ENCODE data around the gene NELL1.

The NELL1 gene

GRCh38 chr11:20782775-20783174 is 113.4 kb downstream of the NELL1 start:
- no peak for DNase-seq (ENCODE audit: insufficient read length, low spot score)
- FAIRE-seq = no peak
- TF ChIP-seq SPI1 (IDR thresholded peaks at IDR 0.05; ENCODE audit: low read depth, low read length) (no peak), POLR2A (IDR thresholded peaks at IDR 0.05; ENCODE audit: low read depth, low read length) (no peak), PAX5 (IDR thresholded peaks at IDR 0.05; ENCODE audit: insufficient read depth, low read length, severe bottlenecking) (no peak), POLR2AphosphoS5 (IDR thresholded peaks at IDR 0.05; ENCODE audit: low read depth, low read length) (no peak), POU2F2 (IDR thresholded peaks at IDR 0.05; ENCODE audit: low read depth, low read length) (no peak), TAF1 (IDR thresholded peaks at IDR 0.05; ENCODE audit: low read depth, low read length) (no peak)

- TF ChIP-seq POLR2AphosphoS5 (IDR thresholded peaks at IDR 0.05; ENCODE audit: low read depth, low read length) (no peak), PAX5 (IDR thresholded peaks at IDR 0.05; ENCODE audit: insufficient read depth, low read length, severe bottlenecking) (no peak), POLR2A (IDR thresholded peaks at IDR 0.05; ENCODE audit: low read depth, low read length) (no peak)
- no peak for DNase-seq (ENCODE audit: insufficient read length, low spot score)
- no peak for FAIRE-seq
Observed at GRCh38 chr11:20783220-20783619, 113.8 kb downstream of the NELL1 start.

- FAIRE-seq = no peak
- no peak for DNase-seq (ENCODE audit: insufficient read length, low spot score)
- no peak for TF ChIP-seq TAF1 (IDR thresholded peaks at IDR 0.05; ENCODE audit: low read depth, low read length)
- TF ChIP-seq SPI1 (IDR thresholded peaks at IDR 0.05; ENCODE audit: low read depth, low read length) = no peak
- no peak for TF ChIP-seq PAX5 (IDR thresholded peaks at IDR 0.05; ENCODE audit: insufficient read depth, low read length, severe bottlenecking)
- TF ChIP-seq POLR2AphosphoS5 (IDR thresholded peaks at IDR 0.05; ENCODE audit: low read depth, low read length) = no peak
- no peak for TF ChIP-seq POU2F2 (IDR thresholded peaks at IDR 0.05; ENCODE audit: low read depth, low read length)
Observed at GRCh38 chr11:20790622-20791021, 121.2 kb downstream of the NELL1 start.

GRCh38 chr11:20795005-20795404 is 125.6 kb downstream of the NELL1 start:
- DNase-seq (ENCODE audit: insufficient read length, low spot score) (no peak), FAIRE-seq (no peak)
- no peak for TF ChIP-seq TAF1 (IDR thresholded peaks at IDR 0.05; ENCODE audit: low read depth, low read length)
- no peak for TF ChIP-seq POLR2AphosphoS5 (IDR thresholded peaks at IDR 0.05; ENCODE audit: low read depth, low read length)
- TF ChIP-seq POU2F2 (IDR thresholded peaks at IDR 0.05; ENCODE audit: low read depth, low read length) = no peak
- no peak for TF ChIP-seq PAX5 (IDR thresholded peaks at IDR 0.05; ENCODE audit: insufficient read depth, low read length, severe bottlenecking)
- TF ChIP-seq SPI1 (IDR thresholded peaks at IDR 0.05; ENCODE audit: low read depth, low read length) = no peak
- no peak for TF ChIP-seq POLR2A (IDR thresholded peaks at IDR 0.05; ENCODE audit: low read depth, low read length)

GRCh38 chr11:20808328-20808727 is 138.9 kb downstream of the NELL1 start:
- no peak for DNase-seq (ENCODE audit: insufficient read length, low spot score)
- FAIRE-seq = no peak
- TF ChIP-seq POLR2A (IDR thresholded peaks at IDR 0.05; ENCODE audit: low read depth, low read length) = no peak
- TF ChIP-seq PAX5 (IDR thresholded peaks at IDR 0.05; ENCODE audit: insufficient read depth, low read length, severe bottlenecking) = no peak
- no peak for TF ChIP-seq POLR2AphosphoS5 (IDR thresholded peaks at IDR 0.05; ENCODE audit: low read depth, low read length)
- no peak for TF ChIP-seq TAF1 (IDR thresholded peaks at IDR 0.05; ENCODE audit: low read depth, low read length)
- TF ChIP-seq POU2F2 (IDR thresholded peaks at IDR 0.05; ENCODE audit: low read depth, low read length) = no peak
- TF ChIP-seq SPI1 (IDR thresholded peaks at IDR 0.05; ENCODE audit: low read depth, low read length) = no peak

- FAIRE-seq = no peak
- no peak for TF ChIP-seq POLR2A (IDR thresholded peaks at IDR 0.05; ENCODE audit: low read depth, low read length)
- no peak for DNase-seq (ENCODE audit: insufficient read length, low spot score)
Observed at GRCh38 chr11:20821046-20821445, 151.7 kb downstream of the NELL1 start.

- FAIRE-seq = no peak
- no peak for TF ChIP-seq POLR2A (IDR thresholded peaks at IDR 0.05; ENCODE audit: low read depth, low read length)
- no peak for DNase-seq (ENCODE audit: insufficient read length, low spot score)
Observed at GRCh38 chr11:20821470-20821869, 152.1 kb downstream of the NELL1 start.

GRCh38 chr11:20824773-20825172 is 155.4 kb downstream of the NELL1 start:
- no peak for TF ChIP-seq POU2F2 (IDR thresholded peaks at IDR 0.05; ENCODE audit: low read depth, low read length)
- no peak for TF ChIP-seq POLR2AphosphoS5 (IDR thresholded peaks at IDR 0.05; ENCODE audit: low read depth, low read length)
- TF ChIP-seq PAX5 (IDR thresholded peaks at IDR 0.05; ENCODE audit: insufficient read depth, low read length, severe bottlenecking) = no peak
- no peak for TF ChIP-seq SPI1 (IDR thresholded peaks at IDR 0.05; ENCODE audit: low read depth, low read length)
- no peak for TF ChIP-seq POLR2A (IDR thresholded peaks at IDR 0.05; ENCODE audit: low read depth, low read length)
- TF ChIP-seq TAF1 (IDR thresholded peaks at IDR 0.05; ENCODE audit: low read depth, low read length) = no peak
- no peak for FAIRE-seq
- DNase-seq (ENCODE audit: insufficient read length, low spot score) = no peak

GRCh38 chr11:20835561-20835960 is 166.2 kb downstream of the NELL1 start:
- TF ChIP-seq POU2F2 (IDR thresholded peaks at IDR 0.05; ENCODE audit: low read depth, low read length) (no peak), POLR2AphosphoS5 (IDR thresholded peaks at IDR 0.05; ENCODE audit: low read depth, low read length) (no peak), PAX5 (IDR thresholded peaks at IDR 0.05; ENCODE audit: insufficient read depth, low read length, severe bottlenecking) (no peak), TAF1 (IDR thresholded peaks at IDR 0.05; ENCODE audit: low read depth, low read length) (no peak), SPI1 (IDR thresholded peaks at IDR 0.05; ENCODE audit: low read depth, low read length) (no peak)
- DNase-seq (ENCODE audit: insufficient read length, low spot score) (no peak), FAIRE-seq (no peak)

GRCh38 chr11:20839231-20839630 is 169.8 kb downstream of the NELL1 start:
- no peak for DNase-seq (ENCODE audit: insufficient read length, low spot score)
- no peak for TF ChIP-seq SPI1 (IDR thresholded peaks at IDR 0.05; ENCODE audit: low read depth, low read length)
- TF ChIP-seq PAX5 (IDR thresholded peaks at IDR 0.05; ENCODE audit: insufficient read depth, low read length, severe bottlenecking) = no peak
- no peak for TF ChIP-seq POLR2A (IDR thresholded peaks at IDR 0.05; ENCODE audit: low read depth, low read length)
- no peak for TF ChIP-seq POU2F2 (IDR thresholded peaks at IDR 0.05; ENCODE audit: low read depth, low read length)
- TF ChIP-seq TAF1 (IDR thresholded peaks at IDR 0.05; ENCODE audit: low read depth, low read length) = no peak
- TF ChIP-seq POLR2AphosphoS5 (IDR thresholded peaks at IDR 0.05; ENCODE audit: low read depth, low read length) = no peak
- no peak for FAIRE-seq

GRCh38 chr11:20840341-20840740 is 171.0 kb downstream of the NELL1 start:
- DNase-seq (ENCODE audit: insufficient read length, low spot score) (no peak), FAIRE-seq (no peak)
- no peak for TF ChIP-seq POLR2A (IDR thresholded peaks at IDR 0.05; ENCODE audit: low read depth, low read length)
- no peak for TF ChIP-seq POU2F2 (IDR thresholded peaks at IDR 0.05; ENCODE audit: low read depth, low read length)
- TF ChIP-seq TAF1 (IDR thresholded peaks at IDR 0.05; ENCODE audit: low read depth, low read length) = no peak
- TF ChIP-seq PAX5 (IDR thresholded peaks at IDR 0.05; ENCODE audit: insufficient read depth, low read length, severe bottlenecking) = no peak
- no peak for TF ChIP-seq POLR2AphosphoS5 (IDR thresholded peaks at IDR 0.05; ENCODE audit: low read depth, low read length)
- no peak for TF ChIP-seq SPI1 (IDR thresholded peaks at IDR 0.05; ENCODE audit: low read depth, low read length)
